Amniotic epithelial cell (primary cell): ENCODE results near the gene NLRP14.
A peak's percentile ranks its signal among the peaks of the same experiment; 100 is the strongest.

ENCODE experiments used
- DNase-seq: peaks from one replicate; pipeline ENCODE4 v3.0.0-alpha.2; 2010; ENCODE audit warnings: low read depth

Gene NLRP14

DNA sequence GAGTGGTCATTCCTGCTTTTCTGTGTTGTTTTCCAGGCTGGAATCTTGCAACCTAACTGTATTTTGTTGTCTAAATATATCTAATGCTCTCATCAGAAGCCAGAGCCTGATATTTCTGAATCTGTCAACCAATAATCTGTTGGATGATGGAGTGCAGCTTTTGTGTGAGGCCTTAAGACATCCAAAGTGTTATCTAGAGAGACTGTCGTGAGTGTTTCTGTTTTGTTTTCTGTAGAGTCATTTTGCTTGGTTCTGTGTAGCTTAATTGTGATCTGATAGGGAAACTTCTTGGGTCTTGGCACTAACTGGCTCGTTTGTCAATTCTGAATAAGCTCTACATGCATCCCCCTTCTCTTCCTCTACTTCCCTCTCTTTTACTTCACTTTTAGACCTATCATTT lies 37.4 kb downstream of the NLRP14 start:
- DNase-seq = peak; percentile 3

DNA sequence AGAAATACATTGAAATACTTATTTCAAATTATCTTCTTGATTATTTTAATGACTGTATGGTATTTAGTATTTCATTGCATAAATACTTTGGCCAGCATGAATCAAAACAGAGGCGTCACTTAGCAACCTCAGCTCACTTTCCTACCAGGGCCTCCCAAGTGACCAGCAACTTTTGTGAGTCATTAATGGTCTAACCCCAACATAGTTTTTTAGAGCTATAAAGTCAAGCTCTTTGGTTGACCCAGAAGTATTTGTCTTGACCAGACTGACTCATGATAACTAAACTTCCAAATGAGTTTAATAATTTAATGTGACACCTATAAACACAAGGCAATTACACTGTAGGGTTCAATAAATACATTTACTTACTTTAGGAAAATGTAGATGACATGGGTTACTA lies 40.6 kb downstream of the NLRP14 start:
- DNase-seq = peak; percentile 58

DNA sequence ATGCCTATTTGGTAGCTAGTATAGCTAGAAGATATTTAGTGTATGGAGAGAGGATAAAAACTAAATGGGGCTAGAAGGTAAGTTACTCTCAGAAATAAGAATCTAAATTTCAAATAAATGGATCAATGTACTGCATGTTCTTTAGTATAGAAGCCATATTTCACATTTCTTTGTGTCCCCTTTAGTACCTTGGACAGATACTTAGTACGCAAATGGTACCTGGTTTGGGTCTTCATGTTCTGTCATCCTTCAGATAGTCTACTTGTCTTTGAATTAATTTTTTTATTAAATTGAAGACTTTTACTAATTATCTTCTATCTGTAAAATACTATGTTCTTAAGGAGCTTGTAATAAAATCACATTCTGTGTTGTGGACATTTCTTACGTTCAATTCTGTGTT lies 42.3 kb downstream of the NLRP14 start:
- DNase-seq = no peak

DNA sequence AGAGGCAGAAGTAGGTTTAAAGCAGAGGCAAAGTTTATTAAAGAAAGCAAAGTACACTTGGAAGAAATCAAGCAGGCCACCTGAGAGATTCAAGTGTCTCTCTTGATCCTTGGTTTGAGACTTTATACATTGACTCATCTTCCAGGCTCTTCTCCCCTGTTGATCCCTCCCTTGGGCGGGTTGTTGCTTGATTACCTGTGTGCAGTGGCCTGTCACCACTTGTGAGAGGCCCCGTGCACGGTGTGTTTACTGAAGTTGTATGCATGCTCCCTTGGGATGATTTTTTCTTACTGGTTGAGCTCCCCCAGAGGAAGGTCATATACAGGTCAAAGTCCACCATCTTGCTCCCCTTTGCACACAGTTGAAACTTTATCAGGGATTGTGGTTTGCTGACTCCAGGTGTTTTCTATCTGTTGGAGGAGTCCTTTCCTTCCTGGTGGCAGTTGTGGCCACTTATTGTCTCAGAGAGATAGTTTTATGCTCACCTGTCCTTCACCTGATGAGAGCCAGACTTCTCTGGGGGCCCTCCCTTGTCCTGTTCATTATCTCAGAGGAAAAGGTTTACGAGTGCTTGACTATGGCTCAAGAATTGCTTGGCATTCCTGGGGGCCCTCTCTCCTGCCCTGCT lies 52.2 kb downstream of the NLRP14 start:
- DNase-seq = no peak

DNA sequence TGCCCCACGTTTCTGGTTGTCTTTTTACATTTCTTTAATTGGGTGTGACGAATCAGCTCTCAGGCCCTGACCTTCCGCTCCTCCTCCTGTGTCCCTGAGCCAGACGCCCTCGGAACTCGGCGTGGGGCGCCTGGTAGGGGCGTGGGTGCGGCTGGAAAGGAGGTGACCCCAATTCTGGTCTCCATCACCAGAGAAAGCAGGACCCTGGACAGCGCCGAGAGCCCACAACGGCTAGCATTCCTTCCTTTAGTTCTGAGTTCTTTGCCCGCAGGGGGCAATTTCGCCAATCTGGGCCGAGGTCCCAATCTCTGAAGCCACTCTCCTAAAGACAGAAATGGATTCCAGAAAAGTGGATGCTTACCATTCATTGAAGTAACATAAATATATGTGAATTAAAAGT lies 56.8 kb downstream of the NLRP14 start:
- no peak for DNase-seq

DNA sequence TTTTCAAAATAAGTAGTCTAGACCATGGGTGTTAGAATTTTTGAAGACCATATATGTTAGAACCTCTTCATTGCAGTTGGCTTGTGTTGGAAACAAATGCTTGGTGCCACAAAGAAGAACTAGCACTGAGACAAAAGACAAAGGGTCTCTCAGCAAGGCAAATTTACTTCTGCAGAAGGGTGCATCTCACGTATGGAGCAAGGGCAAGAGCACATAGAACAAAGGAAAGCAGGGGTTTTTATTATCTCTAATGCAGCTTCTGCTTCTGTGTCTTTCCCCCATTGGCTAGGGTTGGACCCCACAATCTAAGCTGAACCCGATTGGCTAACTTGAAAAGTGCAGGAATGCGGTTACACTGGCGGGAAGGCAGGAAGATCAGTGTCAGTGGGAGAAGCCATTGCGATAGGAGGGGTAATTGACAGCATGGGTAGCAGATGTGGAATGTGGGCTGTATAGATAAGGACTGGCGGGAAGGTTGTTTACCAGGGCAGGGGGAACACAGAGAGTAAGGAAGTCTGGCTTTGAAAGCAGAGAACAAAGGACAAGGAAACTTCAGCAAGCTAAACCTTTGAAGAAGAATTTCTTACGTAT lies 59.4 kb downstream of the NLRP14 start:
- no peak for DNase-seq

DNA sequence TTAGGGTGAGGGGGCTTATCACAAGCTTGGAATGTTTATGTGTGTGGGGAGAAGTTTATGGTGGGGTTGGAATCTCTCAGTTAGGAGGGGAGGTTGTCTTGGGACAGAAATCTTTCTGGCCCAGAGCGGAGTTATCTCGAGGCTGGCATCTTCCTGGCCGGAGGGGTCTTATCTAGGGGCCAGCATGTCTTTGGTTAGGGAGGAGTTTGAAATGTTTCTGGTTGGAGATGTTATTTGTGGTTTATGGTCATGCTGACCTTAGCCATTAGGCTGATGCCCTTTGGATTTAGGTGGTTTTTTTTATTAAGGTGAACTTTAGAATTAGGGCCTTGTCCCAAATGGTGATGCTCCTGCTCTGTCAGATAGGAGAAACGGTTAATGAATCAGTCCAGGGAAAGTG lies 60.6 kb downstream of the NLRP14 start:
- DNase-seq = no peak

DNA sequence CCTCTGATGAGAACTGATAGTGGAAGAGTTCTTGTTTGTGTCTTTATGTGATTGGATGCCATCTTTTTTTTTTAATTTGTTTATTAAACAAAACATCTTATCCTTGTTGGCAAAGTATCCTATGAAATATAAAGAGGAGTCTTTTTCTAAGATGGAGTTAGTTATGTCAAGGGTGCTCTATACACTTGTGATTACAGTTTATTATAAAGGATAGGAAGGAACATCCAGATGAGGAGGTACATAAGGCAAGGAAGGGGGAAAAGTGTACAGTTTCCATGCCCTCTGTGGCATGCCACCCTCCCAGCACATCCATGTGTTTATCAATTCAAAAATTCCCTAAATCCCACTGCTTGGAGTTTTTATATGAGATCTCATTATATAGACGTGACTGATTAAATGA lies 61.2 kb downstream of the NLRP14 start:
- no peak for DNase-seq

DNA sequence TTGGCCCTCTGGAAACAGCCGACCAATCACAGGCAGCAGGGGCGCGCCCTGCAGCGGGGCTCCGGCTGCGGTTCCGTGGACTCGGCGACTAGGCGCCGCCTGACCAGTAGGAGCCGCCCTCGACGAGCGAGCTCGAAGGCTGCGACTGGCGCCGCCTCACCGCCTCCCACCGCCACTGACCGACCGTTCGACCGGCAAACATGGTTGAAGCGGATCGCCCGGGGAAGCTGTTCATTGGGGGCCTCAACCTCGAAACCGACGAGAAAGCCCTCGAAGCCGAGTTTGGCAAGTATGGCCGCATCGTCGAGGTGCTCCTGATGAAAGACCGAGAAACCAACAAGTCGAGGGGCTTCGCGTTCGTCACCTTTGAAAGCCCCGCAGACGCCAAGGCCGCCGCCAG lies 68.6 kb downstream of the NLRP14 start, which contains the start of gene RBMXL2:
Gene RBMXL2 (plus strand): TSS at position 78 of the 400 bp plus-strand sequence. CDS start 123 bp downstream, at position 201.
- no peak for DNase-seq

DNA sequence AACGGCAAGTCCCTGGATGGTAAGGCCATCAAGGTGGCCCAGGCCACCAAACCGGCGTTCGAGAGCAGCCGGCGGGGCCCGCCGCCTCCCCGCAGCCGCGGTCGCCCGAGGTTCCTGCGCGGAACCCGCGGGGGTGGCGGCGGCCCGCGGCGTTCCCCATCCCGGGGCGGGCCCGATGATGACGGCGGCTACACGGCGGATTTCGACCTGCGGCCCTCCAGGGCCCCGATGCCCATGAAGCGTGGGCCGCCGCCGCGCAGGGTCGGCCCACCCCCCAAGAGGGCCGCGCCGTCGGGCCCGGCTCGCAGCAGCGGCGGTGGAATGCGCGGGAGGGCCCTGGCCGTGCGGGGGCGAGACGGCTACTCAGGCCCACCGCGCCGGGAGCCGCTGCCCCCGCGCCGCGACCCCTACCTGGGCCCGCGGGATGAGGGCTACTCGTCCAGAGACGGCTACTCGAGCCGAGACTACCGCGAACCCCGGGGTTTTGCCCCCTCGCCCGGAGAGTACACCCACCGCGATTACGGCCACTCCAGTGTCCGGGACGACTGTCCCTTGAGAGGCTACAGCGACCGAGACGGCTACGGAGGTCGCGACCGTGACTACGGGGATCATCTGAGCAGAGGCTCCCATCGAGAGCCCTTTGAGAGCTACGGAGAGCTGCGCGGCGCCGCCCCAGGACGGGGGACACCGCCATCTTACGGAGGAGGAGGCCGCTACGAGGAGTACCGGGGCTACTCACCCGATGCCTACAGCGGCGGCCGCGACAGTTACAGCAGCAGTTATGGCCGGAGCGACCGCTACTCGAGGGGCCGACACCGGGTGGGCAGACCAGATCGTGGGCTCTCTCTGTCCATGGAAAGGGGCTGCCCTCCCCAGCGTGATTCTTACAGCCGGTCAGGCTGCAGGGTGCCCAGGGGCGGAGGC lies 69.3 kb downstream of the NLRP14 start:
- no peak for DNase-seq

DNA sequence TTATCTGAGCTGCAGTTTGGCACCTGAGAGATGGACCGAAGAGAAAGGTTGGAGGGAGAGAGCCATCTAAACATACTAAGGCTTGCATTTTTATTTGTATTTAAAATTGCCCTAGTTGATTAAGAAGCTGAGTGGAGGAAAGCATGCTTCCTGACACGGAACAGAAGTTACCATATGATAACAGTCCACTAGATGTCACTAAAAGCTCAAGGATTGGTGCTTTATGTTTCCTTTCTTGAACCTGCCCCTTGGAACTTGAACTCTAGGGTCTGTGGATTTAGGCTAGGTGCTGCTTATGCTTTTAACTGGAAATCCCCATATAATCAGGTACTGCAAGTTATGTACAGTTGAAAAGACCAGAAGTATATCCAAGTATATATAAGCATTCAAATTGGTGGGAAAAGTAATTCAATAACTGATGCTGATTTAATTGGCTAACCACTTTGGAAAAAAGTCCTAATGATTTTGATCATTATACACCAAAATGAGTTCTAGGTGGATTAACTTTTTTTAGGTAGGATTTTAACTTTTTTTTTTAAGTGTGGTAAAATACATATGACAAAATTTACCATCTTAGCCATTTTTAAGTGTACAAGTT lies 78.1 kb downstream of the NLRP14 start:
- DNase-seq = peak; percentile 37

DNA sequence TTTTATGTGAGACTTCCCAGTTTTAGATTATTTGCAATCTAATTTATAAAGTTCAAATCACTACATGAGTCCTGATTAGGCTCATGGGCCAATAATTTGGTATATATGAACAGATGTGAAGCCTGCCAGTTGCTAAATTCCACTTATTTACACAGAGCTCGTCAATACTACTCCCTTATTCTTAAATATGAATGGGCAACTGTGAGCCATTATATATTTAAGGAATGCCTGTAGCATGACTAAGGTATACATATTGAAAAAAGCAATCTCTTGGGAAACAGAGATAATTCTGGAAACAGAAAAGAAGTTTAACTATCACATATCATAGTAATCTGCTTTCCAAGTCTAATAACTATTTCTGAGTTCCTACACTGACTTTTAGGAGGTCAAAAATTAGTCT lies 95.5 kb downstream of the NLRP14 start:
- DNase-seq = peak; percentile 0

DNA sequence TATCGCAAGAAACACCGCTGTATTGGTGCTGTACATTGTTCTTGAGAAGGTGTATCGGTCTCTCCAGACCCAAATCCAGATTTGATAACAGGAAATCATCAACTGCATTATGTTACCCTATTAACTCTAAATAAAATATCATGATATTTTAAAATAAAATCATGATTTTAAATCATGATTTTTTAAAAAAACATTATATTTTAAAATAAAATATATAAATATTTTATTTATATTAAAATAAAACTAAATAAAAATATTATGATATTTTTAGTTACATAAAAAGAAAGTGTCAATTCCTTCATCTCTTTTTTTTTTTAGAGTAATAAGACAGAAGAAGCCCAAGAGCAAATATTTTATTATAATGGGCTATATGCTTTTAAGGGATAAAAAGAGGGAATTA lies 96.1 kb downstream of the NLRP14 start:
- no peak for DNase-seq
